ENCODE measurements around the gene B4GALT1.
A peak's percentile ranks its signal among the peaks of the same experiment; 100 is the strongest.

The B4GALT1 gene, protein sequence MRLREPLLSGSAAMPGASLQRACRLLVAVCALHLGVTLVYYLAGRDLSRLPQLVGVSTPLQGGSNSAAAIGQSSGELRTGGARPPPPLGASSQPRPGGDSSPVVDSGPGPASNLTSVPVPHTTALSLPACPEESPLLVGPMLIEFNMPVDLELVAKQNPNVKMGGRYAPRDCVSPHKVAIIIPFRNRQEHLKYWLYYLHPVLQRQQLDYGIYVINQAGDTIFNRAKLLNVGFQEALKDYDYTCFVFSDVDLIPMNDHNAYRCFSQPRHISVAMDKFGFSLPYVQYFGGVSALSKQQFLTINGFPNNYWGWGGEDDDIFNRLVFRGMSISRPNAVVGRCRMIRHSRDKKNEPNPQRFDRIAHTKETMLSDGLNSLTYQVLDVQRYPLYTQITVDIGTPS

DNA sequence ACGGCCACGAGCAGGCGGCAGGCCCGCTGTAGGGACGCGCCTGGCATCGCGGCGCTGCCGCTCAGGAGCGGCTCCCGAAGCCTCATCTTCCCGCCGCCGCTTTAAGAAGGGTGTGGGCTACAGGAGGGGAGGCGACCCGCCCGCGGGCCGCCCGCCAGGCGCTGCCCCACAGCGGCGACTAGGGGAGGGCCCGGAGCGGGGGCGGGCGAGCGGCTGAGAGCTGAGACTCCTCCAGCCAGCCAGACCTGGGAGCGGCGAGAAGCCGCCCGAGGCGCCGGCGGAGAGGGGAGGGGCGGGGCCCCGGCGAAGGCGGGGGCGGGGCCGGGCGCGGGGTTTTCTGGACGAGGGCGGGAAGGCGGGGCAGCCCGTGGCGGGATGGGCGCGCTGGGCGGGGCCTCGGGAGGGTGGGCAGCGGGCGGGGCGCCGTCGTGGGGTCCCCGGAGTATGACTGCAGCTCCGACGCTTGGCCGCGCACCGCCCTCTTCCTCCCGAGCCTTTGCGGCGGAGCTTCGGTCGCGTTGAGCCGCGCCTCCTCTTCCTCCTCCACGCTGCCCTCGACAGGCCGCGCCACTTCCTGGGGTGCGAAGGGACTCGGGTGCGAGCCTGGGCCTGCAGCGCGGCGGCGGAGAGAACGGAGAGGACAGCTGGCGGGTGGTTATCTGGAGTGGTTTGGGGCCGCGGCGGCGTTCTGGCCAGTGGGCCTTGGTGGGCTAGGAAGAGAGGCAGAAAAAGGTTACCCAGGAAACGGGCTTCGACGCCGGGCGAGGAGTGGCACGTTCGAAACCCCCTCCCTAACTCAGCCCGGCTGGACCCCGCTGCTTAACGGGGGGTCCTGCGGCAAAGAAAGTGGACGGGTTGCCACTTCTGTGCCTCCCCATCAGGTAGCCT, at the start of gene B4GALT1:
B4GALT1 (minus strand) TSS at position 253 of the 888 bp plus-strand sequence; CDS start at position 86, 167 bp downstream.
- peak; percentile 91 to 99 for DNase-seq (ENCODE audit: low read depth in 2 of 2)
- TF ChIP-seq, protein P1, sequence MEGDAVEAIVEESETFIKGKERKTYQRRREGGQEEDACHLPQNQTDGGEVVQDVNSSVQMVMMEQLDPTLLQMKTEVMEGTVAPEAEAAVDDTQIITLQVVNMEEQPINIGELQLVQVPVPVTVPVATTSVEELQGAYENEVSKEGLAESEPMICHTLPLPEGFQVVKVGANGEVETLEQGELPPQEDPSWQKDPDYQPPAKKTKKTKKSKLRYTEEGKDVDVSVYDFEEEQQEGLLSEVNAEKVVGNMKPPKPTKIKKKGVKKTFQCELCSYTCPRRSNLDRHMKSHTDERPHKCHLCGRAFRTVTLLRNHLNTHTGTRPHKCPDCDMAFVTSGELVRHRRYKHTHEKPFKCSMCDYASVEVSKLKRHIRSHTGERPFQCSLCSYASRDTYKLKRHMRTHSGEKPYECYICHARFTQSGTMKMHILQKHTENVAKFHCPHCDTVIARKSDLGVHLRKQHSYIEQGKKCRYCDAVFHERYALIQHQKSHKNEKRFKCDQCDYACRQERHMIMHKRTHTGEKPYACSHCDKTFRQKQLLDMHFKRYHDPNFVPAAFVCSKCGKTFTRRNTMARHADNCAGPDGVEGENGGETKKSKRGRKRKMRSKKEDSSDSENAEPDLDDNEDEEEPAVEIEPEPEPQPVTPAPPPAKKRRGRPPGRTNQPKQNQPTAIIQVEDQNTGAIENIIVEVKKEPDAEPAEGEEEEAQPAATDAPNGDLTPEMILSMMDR (IDR thresholded peaks at IDR 0.05; ENCODE audit: low read depth, low read length): no peak
- peak within 1 kb of the TSS; percentile 97 for H3K4me3 ChIP-seq (replicated peaks in 1 of 2; ENCODE audit: low read depth in 2 of 2, low read length in 2 of 2)

DNA sequence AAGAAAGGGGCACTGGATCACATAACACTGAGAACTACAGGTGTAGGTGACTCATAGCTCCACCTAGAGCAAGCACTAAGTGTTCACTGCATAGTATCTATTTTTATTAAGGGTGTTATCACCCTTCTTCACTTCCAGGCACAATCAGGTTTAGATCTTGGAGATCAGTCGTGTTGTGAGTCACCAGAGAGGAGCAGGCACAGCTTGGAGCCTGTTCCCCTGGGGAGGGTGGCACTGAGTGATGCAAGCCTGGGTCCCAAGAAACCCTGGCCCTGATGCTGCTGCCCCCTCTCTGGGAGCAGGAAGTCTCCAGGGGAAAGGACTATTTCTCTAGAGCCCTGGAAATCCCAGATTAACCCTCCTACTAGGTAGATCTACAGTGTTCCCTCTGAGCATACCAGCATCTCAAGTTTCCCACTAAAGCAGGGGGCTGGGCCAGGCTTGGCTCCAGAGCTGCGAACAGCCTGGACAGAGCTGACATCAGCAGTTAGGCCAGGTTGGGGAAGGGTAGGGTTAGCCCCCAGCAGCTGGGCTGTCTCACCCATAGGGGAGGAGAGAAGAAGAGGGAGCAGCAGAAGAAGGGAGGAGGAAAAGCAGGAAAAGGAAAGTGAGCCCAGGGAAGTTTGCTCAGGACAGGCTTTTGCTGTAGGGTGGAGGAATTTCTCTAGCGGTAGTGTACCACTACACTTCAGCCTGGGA, 44.7 kb upstream of the B4GALT1 start:
- peak in 1 of 2 donors; percentile 53 for DNase-seq (ENCODE audit: low read depth in 2 of 2)
- TF ChIP-seq, protein P1 (IDR thresholded peaks at IDR 0.05; ENCODE audit: low read depth, low read length): no peak
- no peak overlapping the region for H3K4me3 ChIP-seq (replicated peaks in 1 of 2; ENCODE audit: low read depth in 2 of 2, low read length in 2 of 2)

DNA sequence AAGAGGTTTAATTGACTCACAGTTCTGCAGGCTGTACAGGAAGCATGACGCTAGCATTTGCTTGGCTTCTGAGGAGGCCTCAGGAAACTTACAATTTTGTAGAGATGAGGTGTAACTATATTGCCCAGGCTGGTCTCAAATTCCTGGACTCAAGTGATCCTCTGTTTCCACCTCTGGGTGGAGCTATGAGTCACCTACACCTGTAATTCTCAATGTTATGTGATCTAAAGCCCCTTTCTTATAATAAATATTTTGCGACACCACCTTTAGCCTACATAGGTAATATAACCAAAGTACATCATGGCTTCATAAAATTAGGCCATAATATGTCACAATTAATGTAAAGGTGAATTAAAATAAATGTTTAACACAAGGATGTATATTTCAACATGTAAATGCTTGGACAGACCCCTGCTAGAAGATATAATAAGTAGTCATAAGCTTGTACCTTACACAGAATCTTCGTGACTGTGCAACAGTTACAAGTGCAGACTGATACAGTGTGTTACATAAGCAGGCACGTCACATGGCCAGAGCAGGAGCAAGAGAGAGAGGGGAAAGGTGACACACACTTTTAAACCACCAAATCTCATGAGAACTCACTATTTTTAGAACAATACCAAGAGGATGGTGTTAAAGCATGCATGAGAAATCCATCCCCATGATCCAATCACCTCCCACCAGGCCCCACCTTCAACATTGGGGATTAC, 43.0 kb upstream of the B4GALT1 start:
- DNase-seq (ENCODE audit: low read depth in 2 of 2): no peak
- H3K4me3 ChIP-seq (replicated peaks in 1 of 2; ENCODE audit: low read depth in 2 of 2, low read length in 2 of 2): no peak overlapping the region
- TF ChIP-seq, protein P1 (IDR thresholded peaks at IDR 0.05; ENCODE audit: low read depth, low read length): no peak

DNA sequence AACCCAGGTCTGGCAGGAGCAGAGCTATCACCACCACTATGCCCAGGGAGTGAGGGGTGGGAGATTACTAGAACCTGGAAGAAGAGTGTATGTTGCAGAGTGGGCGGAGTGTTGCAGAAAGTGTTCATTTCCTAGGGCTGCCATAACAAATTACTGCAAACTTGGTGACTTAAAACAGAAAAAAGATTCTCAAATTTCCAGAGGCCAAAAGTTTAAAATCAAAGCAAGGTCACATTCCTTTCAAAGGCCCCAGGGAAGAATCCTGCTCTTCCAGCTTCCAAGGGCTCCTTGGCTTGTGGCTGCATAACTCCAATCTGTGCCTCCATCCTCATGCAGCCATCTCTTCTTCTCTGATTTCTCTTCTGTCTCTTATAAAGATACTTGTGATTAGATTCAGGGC, 42.3 kb upstream of the B4GALT1 start:
- no peak for DNase-seq (ENCODE audit: low read depth in 2 of 2)
- no peak overlapping the region for H3K4me3 ChIP-seq (replicated peaks in 1 of 2; ENCODE audit: low read depth in 2 of 2, low read length in 2 of 2)
- TF ChIP-seq, protein P1 (IDR thresholded peaks at IDR 0.05; ENCODE audit: low read depth, low read length): no peak

DNA sequence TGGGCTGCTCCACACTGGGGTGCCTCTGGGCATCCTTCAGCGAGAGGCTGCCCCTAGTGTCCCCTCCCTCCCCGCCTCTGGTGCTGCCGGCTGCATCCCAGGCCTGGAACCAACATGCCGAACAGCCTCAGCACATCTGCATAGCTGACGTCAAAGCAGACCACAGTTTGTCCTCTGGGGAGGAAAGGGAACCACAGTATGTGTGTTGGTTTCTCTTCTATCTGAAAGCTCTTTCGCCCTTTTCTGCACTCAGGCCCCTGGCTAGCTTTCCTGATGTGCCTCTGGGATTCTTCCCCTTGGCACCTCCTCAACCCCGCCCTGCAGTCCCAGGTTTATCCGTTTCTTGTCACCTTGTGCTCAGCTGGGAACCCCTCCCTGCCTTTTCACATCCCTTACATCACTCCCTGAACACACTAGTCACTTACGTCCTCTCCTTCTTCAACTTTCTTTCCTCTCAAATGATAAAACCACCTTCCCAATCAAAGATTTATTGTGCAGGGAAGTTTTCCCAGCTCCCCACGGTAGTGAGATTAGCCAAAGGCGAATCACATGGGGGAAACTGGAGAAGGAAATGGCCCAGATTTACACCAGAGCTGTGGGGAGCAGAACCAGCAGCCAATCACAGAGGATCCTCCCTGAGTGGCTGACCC, 35.5 kb upstream of the B4GALT1 start:
- H3K4me3 ChIP-seq (replicated peaks in 1 of 2; ENCODE audit: low read depth in 2 of 2, low read length in 2 of 2): no peak overlapping the region
- DNase-seq (ENCODE audit: low read depth in 2 of 2): peak; percentile 84 to 86
- TF ChIP-seq, protein P1 (IDR thresholded peaks at IDR 0.05; ENCODE audit: low read depth, low read length): no peak
